Measurements from ENCODE around the gene POLR3GL.

Gene POLR3GL

GRCh38 chr1:145977016-145977415 is 12.5 kb downstream of the POLR3GL start:
- no peak overlapping the region for H3K4me3 ChIP-seq (ENCODE audit: low read length)
- no peak for TF ChIP-seq ZNF274 (IDR thresholded peaks at IDR 0.05; ENCODE audit: low read depth, low read length)

GRCh38 chr1:145977486-145978470 is 13.3 kb downstream of the POLR3GL start:
- no peak overlapping the region for H3K4me3 ChIP-seq (ENCODE audit: low read length)
- TF ChIP-seq ZNF274 (IDR thresholded peaks at IDR 0.05; ENCODE audit: low read depth, low read length), result no peak

GRCh38 chr1:145978471-145978853 is 14.0 kb downstream of the POLR3GL start:
- H3K4me3 ChIP-seq (ENCODE audit: low read length), result no peak overlapping the region; the same call in 1 of the 2 replicates

GRCh38 chr1:145978854-145979745 is 14.6 kb downstream of the POLR3GL start:
- TF ChIP-seq ZNF274 (IDR thresholded peaks at IDR 0.05; ENCODE audit: low read depth, low read length), result no peak
- H3K4me3 ChIP-seq (ENCODE audit: low read length), result peak overlapping the region; percentile 8; the same call in 1 of the 2 replicates

More at GRCh38 chr1:145978471-145978853, 14.0 kb downstream of the POLR3GL start:
- no peak for TF ChIP-seq ZNF274 (IDR thresholded peaks at IDR 0.05; ENCODE audit: low read depth, low read length)

GRCh38 chr1:145979746-145980456 is 15.4 kb downstream of the POLR3GL start:
- TF ChIP-seq ZNF274 (IDR thresholded peaks at IDR 0.05; ENCODE audit: low read depth, low read length), result no peak
- H3K4me3 ChIP-seq (ENCODE audit: low read length), result peak overlapping the region; percentile 20; the same call in 1 of the 2 replicates

- H3K4me3 ChIP-seq (ENCODE audit: low read length), result no peak overlapping the region
Measured at GRCh38 chr1:145980457-145980994, 16.0 kb downstream of the POLR3GL start.

GRCh38 chr1:145982010-145982723 is 17.7 kb downstream of the POLR3GL start:
- no peak overlapping the region for H3K4me3 ChIP-seq (ENCODE audit: low read length)
- no peak for TF ChIP-seq ZNF274 (IDR thresholded peaks at IDR 0.05; ENCODE audit: low read depth, low read length)

More at GRCh38 chr1:145980457-145980994, 16.0 kb downstream of the POLR3GL start:
- no peak for TF ChIP-seq ZNF274 (IDR thresholded peaks at IDR 0.05; ENCODE audit: low read depth, low read length)

GRCh38 chr1:145983206-145983675 is 18.8 kb downstream of the POLR3GL start:
- H3K4me3 ChIP-seq (ENCODE audit: low read length), result no peak overlapping the region
- TF ChIP-seq ZNF274 (IDR thresholded peaks at IDR 0.05; ENCODE audit: low read depth, low read length), result no peak

- no peak for TF ChIP-seq ZNF274 (IDR thresholded peaks at IDR 0.05; ENCODE audit: low read depth, low read length)
Measured at GRCh38 chr1:145983960-145984830, 19.7 kb downstream of the POLR3GL start.

GRCh38 chr1:145985129-145985501 is 20.6 kb downstream of the POLR3GL start:
- H3K4me3 ChIP-seq (ENCODE audit: low read length), result no peak overlapping the region
- no peak for TF ChIP-seq ZNF274 (IDR thresholded peaks at IDR 0.05; ENCODE audit: low read depth, low read length)

More at GRCh38 chr1:145983960-145984830, 19.7 kb downstream of the POLR3GL start:
- no peak overlapping the region for H3K4me3 ChIP-seq (ENCODE audit: low read length)

GRCh38 chr1:145985502-145986439 is 21.3 kb downstream of the POLR3GL start:
- TF ChIP-seq ZNF274 (IDR thresholded peaks at IDR 0.05; ENCODE audit: low read depth, low read length), result no peak
- H3K4me3 ChIP-seq (ENCODE audit: low read length), result no peak overlapping the region
